Memory B cell (primary cell): ENCODE data around the gene PPP1R27.

ENCODE experiments used
- ATAC-seq: fragments of 150-1000 bp; cut with Tn5 transposase; 2 replicates; pipeline ENCODE4 v1.10.0; 2021; ENCODE audit warnings: low read depth, mild to moderate bottlenecking, moderate library complexity
- DNase-seq, 2 donors: peaks; one replicate each; pipeline ENCODE4 v3.0.0; 2022; ENCODE audit warnings: low spot score in 2 of 2
- H3K27ac Mint-ChIP-seq: one replicate; pipeline ENCODE4 v1.8.0; 2022; ENCODE audit warnings: mild to moderate bottlenecking, moderate library complexity, mixed read lengths
- H3K27me3 Mint-ChIP-seq: one replicate; pipeline ENCODE4 v1.8.0; 2022; ENCODE audit warnings: mixed read lengths
- H3K36me3 Mint-ChIP-seq: one replicate; pipeline ENCODE4 v1.8.0; 2022; ENCODE audit warnings: mild to moderate bottlenecking, mixed read lengths
- H3K4me1 Mint-ChIP-seq: one replicate; pipeline ENCODE4 v1.8.0; 2022; ENCODE audit warnings: mixed read lengths
- H3K4me3 Mint-ChIP-seq: one replicate; pipeline ENCODE4 v1.8.0; 2022; ENCODE audit warnings: mild to moderate bottlenecking, moderate library complexity, mixed read lengths
- H3K9me3 Mint-ChIP-seq: one replicate; pipeline ENCODE4 v1.8.0; 2022; ENCODE audit warnings: mixed read lengths

PPP1R27 gene

DNA sequence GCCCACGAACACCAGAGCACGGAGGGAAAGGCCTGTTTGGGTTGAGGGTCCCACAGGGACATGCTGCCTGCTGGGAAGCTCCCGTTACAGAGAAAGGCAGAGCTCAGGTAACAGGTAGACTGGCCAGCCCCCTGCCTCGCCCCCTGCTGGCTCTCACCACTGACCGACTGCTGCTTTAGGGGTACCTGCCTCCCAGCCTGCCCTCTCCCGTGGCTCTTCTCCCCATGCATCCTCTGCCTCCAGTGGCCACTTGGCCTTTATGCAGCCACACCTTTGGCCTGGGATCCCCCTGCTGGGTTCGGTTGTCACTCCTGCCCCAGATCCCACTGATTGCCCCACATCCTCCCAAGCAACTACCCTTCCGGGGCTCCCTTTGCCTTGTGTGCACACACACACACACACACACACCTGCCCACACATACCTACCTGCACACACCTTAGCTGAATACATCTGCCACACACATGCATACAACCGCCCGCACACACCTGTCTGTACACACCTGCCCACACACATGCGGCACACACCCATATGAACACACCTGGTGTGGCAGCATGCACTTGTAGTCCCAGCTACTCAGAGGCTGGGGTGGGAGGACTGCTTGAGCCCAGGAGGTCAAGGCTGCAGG, 8.9 kb downstream of the PPP1R27 start:
- ATAC-seq (no peak), DNase-seq (no peak)
- no peaks in the 10 kb centered on the region for H3K9me3 Mint-ChIP-seq
- no peaks in the 10 kb centered on the region for H3K27me3 Mint-ChIP-seq
- no peak overlapping the region for H3K4me3 Mint-ChIP-seq
- H3K36me3 Mint-ChIP-seq: peaks cover 8% of the 10 kb centered on the region
- H3K4me1 Mint-ChIP-seq: peaks cover 8% of the 10 kb centered on the region
- no peak overlapping the region for H3K27ac Mint-ChIP-seq

DNA sequence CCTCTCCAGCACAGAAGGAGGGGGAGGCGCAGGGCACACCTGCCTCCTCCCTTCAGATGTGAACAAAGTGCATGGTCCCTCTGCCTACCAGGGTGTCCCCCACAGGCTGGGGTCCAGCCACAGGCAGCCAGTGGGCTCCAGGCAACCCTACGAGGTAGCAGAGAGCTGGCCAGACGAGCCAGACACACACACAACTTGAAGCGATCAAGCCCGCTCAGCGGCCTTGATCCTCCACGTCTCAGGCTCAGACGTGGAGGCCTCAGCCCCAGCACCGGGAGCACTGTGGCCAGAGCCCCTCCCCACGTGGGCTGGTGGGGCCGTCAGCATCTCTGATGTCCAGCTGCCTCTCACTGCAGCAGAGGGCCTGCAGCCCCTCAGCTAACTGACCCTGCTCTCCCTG, 10.3 kb downstream of the PPP1R27 start:
- Mint-ChIP-seq H3K36me3 (peaks cover 8% of the 10 kb centered on the region), H3K9me3 (no peaks in the 10 kb centered on the region), H3K4me3 (no peak overlapping the region), H3K27me3 (no peaks in the 10 kb centered on the region), H3K27ac (no peak overlapping the region), H3K4me1 (peaks cover 8% of the 10 kb centered on the region)
- DNase-seq (no peak), ATAC-seq (no peak)

DNA sequence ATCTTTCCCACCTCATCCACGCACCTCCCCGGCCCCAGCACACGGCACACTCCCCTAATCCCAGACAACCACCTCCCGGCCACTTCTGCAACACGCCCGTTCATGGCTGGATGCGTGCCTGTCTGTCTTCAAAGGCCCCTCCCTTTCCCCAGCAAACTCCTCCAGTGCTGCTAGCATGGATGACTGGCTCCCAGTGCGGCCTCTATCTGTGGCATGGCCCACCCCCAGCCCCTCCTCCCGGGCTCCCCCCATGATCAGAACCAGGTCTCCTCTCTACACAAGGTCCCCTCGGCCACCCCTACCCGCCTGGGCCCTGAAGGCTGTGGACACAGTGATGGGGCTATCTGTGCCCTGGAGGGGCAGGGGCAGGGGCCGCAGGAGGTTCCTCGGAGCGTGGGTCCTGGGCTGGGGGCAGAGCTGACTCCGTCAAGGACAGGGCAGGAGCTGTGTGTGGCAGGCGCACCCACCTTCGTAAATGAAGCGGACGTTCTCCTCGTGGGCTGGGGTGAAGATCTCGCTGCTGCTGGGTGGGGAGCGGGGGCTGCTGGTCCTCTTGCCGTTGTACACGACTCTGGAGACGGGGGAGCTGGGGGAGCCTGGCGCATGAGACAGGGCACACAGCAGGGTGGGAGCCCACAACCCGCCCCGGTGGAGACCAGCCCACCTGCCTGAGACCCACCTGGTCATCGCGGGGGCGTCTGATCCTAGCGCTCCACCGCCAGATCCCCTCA, 10.9 kb downstream of the PPP1R27 start:
- no peaks in the 10 kb centered on the region for H3K9me3 Mint-ChIP-seq
- no peak overlapping the region for H3K27ac Mint-ChIP-seq
- H3K4me1 Mint-ChIP-seq: peaks cover 8% of the 10 kb centered on the region

DNA sequence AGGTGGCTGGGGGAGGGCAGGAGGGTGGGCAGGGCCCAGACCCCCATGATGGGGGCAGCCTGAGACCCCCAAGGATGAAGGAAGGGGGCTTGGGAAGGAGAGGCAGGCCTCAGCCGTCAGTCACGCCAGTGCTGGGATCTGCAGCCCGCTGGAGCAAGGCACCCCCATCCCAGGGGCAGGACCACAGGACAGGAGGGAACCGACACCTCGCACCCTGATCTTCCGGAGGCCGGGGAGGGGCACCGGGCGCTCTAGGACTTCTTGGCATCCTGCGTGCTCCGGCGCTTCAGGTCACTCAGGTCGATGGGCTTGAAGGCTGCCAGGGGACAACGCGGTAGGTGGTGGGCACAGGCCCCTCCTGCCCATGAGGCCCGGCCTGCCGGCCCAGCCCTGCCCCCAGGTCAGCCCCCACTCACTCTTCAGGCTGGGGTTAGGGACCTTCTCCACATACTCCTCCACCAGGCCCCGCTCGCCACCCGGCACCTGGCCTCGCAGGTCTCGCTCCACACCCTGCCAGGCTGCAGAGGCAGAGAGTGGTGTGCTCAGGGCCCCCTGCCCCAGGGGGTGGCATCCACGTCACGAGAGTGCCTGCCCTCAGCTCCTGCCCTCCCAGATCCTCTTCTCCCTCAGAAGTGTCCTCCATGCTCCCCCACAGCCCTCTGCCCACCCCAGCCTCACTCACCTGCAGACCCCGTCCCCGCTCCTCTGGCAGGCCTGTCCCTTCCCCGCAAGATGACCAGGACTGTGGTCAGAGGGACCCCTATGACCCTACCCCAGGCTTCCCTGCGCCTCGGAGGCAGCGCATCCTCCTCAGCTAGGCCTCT, 11.6 kb downstream of the PPP1R27 start:
- ATAC-seq (no peak), DNase-seq (no peak)
- no peak overlapping the region for H3K27ac Mint-ChIP-seq
- H3K9me3 Mint-ChIP-seq: no peaks in the 10 kb centered on the region
- H3K4me1 Mint-ChIP-seq: peaks cover 5% of the 10 kb centered on the region
- peaks cover 2% of the 10 kb centered on the region for H3K27me3 Mint-ChIP-seq
- no peak overlapping the region for H3K4me3 Mint-ChIP-seq
- peaks cover 8% of the 10 kb centered on the region for H3K36me3 Mint-ChIP-seq

More for the DNA sequence above, 10.9 kb downstream of the PPP1R27 start:
- DNase-seq: no peak
- Mint-ChIP-seq H3K4me3 (no peak overlapping the region), H3K27me3 (no peaks in the 10 kb centered on the region), H3K36me3 (peaks cover 8% of the 10 kb centered on the region)
- no peak for ATAC-seq

DNA sequence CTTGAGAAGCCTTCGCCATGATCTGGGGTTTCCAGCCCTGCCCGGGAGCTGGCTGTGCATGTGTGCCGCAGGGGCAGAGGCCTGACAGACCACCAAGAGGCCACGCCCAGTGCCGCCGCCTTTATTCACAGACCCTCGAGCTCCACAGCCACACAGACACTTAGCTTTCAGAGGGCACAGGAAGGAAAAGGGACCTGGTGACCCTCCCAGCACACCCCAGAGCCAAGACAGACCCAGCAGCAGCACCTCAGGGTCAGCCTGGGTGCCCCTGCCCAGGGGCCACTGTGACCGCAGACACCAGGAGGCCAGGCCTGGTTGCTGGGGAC, 12.6 kb downstream of the PPP1R27 start:
- DNase-seq (no peak), ATAC-seq (no peak)
- H3K4me3 Mint-ChIP-seq: no peak overlapping the region
- no peak overlapping the region for H3K27ac Mint-ChIP-seq
- peaks cover 5% of the 10 kb centered on the region for H3K4me1 Mint-ChIP-seq
- no peaks in the 10 kb centered on the region for H3K9me3 Mint-ChIP-seq
- H3K27me3 Mint-ChIP-seq: peaks cover 6% of the 10 kb centered on the region
- peaks cover 8% of the 10 kb centered on the region for H3K36me3 Mint-ChIP-seq

DNA sequence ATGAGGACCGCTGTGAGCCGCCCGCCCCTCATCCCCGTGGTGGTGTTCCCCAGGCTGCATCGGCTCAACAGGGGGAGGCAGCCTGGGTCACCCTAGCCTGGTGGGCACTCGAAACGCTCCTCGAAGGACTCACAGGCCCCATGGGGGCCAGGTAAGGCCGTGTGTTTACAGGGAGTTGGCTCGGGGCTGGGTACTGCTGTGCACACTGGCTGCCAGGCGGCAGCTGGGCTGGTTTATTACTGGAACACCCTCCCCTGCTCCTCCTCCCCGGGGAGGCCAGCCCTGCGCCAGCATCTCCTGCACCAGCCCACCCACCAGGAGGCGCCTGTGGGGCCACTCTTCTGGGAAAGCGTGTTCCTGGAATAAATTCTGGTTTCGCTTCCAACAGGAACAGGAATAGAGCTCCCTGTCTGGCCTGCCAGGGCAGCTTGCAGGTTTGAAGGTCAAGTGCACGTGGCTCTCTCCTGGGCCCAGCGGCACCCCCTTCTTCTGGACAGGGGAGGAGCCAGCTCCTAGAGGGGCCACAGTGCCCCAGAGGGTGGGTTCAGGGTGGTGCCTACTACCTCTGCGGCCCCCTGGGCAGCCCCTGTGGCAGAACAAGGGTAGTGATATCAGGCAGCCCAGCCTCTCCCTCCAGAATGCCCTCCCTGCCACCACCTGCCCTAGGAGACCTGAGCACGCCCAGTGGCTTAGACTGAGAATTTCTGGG, 13.1 kb downstream of the PPP1R27 start:
- Mint-ChIP-seq H3K27me3 (peaks cover 6% of the 10 kb centered on the region), H3K9me3 (no peaks in the 10 kb centered on the region), H3K4me1 (peaks cover 5% of the 10 kb centered on the region), H3K36me3 (peaks cover 8% of the 10 kb centered on the region), H3K27ac (no peak overlapping the region), H3K4me3 (no peak overlapping the region)
- ATAC-seq (no peak), DNase-seq (no peak)

DNA sequence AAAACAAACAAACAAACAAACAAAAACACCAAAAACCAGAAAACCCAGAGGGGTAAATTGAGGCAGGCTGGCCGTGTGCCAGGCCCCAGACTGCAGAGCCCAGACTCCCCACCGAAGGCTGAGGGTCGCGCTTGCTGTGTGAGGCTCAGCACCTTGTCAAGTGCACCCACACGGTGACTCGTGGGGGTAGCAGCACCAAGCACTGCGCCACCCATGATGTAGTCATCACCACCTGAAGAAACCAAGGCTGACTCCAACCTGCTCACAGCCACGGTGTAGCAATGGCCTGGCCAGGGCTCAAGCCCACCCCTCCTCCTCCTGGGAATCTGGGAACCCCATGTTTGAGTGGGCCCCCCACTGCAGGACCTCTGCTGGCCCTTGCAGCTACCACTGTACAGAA, 13.7 kb downstream of the PPP1R27 start:
- H3K27ac Mint-ChIP-seq: no peak overlapping the region
- peaks cover 8% of the 10 kb centered on the region for H3K27me3 Mint-ChIP-seq

DNA sequence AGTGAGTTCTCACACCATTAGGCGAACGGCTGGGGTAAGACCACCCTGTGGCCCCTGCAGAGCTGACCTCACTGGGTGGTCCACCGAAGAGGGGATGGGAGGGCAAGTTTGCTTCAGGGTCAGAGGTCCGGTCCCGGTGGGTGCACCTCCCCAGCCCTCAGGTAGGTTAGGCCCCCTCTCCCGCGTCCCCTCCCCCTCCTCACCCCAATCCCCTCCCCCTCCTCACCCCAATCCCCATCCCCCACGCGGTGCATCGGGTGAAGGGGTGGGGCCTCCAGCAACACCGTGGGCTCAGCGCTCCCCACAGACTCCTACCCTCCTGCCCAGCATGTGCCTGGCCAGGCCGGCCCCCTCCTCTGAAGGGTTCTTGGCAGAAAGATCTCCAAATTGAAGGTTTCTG, 15.1 kb downstream of the PPP1R27 start:
- Mint-ChIP-seq H3K27me3 (peaks cover 9% of the 10 kb centered on the region), H3K4me1 (no peaks in the 10 kb centered on the region), H3K9me3 (no peaks in the 10 kb centered on the region), H3K4me3 (no peak overlapping the region), H3K36me3 (peaks cover 5% of the 10 kb centered on the region), H3K27ac (no peak overlapping the region)
- DNase-seq (no peak), ATAC-seq (no peak)

More for the DNA sequence above, 13.7 kb downstream of the PPP1R27 start:
- DNase-seq (no peak), ATAC-seq (no peak)
- peaks cover 4% of the 10 kb centered on the region for H3K4me1 Mint-ChIP-seq
- no peaks in the 10 kb centered on the region for H3K9me3 Mint-ChIP-seq
- no peak overlapping the region for H3K4me3 Mint-ChIP-seq
- H3K36me3 Mint-ChIP-seq: peaks cover 7% of the 10 kb centered on the region

DNA sequence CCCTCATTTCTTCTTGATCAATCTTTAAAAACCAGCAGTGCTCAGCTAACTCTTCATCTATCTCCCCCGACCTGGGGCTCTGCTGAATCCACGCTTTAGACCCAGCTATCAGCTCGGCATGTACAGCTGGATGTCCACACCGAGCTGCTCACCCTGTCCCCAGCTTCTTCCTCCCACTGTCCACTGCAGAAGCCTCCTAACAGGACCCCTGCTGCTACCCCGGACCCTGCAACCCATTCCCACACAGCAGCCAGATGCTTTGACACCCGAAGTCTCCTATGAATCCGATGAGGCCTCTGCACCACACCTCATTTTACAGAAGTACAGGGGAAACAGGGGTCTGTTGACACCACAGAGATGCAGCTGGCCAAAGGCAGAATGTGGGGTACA, 17.1 kb downstream of the PPP1R27 start:
- DNase-seq (no peak), ATAC-seq (no peak)
- Mint-ChIP-seq H3K36me3 (no peaks in the 10 kb centered on the region), H3K4me1 (no peaks in the 10 kb centered on the region), H3K27ac (no peak overlapping the region), H3K9me3 (no peaks in the 10 kb centered on the region), H3K27me3 (peaks cover 9% of the 10 kb centered on the region), H3K4me3 (no peak overlapping the region)

DNA sequence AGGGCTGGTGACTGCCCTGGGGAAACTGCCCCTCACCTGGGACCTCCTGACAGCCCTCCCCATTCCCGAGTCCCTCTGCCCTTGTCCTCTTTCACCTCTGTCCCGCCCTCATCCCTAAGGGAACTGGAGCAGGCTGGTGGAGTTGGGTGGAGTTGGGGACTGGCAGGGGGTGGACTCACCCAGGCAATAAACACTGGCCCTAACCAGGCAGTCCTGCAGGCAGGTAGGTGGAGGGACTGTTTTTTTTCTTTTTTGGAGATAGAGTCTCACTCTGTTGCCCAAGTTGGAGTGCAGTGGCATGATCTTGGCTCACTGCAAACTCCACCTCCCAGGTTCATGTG, 19.2 kb downstream of the PPP1R27 start:
- H3K9me3 Mint-ChIP-seq: no peaks in the 10 kb centered on the region
- H3K27ac Mint-ChIP-seq: no peak overlapping the region
- peaks cover 11% of the 10 kb centered on the region for H3K27me3 Mint-ChIP-seq
- no peaks in the 10 kb centered on the region for H3K36me3 Mint-ChIP-seq
- DNase-seq (no peak), ATAC-seq (no peak)
- H3K4me3 Mint-ChIP-seq: no peak overlapping the region
- no peaks in the 10 kb centered on the region for H3K4me1 Mint-ChIP-seq

DNA sequence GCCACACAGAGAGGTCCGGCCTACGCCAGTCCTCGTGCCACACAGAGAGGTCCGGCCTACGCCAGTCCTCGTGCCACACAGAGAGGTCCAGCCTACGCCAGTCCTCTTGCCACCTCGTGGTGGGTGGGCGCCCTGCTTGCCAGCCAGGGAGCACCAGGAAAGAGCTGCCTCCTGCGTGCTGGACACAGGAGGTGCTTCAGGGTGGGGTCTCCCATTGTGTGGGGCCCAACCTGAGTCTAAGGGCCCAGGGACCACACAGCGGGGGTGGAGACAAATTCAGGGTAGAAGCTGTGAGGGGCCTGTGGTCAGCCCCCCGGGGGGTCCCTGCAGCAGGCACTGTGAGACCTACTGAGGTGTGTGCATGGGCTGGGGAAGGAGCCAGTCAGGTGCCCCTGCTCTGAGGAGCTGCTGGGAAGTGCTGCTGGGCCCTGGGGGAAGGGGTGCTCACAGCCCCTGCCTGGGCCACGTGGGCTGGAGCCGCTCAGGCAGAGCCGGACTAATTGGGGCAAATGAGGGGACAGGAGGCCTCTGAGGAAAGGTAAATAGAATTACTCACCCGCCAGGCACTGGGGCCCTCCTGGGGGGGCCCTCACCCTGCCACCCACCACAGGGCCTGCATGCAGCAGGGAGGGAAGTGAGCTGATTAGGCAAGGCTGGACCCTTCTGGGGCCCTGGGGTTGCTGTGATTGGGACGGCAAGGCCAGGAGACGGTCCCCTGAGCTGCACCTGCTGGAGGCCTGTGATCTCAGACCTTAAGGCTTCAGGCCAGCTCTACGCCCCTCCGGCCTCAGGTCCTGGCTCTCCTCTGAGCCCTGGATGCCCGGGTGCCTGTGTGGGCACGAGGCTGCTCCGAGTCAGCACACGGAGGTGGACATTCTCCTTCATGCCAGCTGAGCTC, 19.9 kb downstream of the PPP1R27 start:
- H3K9me3 Mint-ChIP-seq: no peaks in the 10 kb centered on the region
- no peaks in the 10 kb centered on the region for H3K4me1 Mint-ChIP-seq
- no peak overlapping the region for H3K4me3 Mint-ChIP-seq
- H3K36me3 Mint-ChIP-seq: no peaks in the 10 kb centered on the region
- H3K27ac Mint-ChIP-seq: no peak overlapping the region
- no peak for ATAC-seq
- H3K27me3 Mint-ChIP-seq: peaks cover 16% of the 10 kb centered on the region
- no peak for DNase-seq

DNA sequence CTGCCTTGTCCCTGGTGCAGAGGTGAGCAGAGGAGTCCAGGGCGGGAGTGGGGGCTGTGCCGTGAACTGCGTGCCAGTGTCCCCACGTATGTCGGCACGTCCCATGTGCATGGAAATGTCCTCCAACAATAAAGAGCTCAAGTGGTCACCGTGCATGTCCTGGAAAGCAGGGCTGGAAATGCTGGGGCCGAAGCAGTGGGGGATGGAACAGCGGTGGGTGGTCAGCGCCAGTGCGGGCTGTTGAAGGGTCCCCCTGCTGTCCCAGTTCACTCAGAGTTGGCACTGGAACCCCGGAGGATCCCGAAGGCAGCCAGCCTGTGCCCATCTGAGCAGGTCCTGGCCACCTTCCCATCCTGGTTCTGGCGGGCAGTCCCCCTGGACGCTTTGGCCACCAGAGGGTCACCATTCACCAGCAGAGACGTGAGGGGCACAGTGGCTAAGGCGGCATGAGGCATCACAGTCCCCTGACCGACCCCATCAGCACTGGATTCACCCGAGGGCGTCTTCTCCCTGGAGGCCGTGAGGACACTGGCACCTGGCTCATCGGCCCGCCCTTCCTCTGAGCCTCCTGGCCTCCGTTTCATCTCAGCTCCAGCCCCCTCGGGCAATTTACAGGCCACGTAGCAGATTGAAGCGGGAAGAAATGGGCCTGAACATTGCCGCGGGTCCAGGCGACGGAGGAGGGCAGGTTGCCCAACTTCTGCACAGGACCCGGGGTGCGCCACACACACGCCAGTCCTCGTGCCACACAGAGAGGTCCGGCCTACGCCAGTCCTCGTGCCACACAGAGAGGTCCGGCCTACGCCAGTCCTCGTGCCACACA, 20.8 kb downstream of the PPP1R27 start:
- Mint-ChIP-seq H3K36me3 (no peaks in the 10 kb centered on the region), H3K27ac (no peak overlapping the region), H3K27me3 (peaks cover 23% of the 10 kb centered on the region), H3K4me3 (no peak overlapping the region), H3K4me1 (peaks cover 5% of the 10 kb centered on the region), H3K9me3 (no peaks in the 10 kb centered on the region)
- ATAC-seq (no peak), DNase-seq (no peak)

DNA sequence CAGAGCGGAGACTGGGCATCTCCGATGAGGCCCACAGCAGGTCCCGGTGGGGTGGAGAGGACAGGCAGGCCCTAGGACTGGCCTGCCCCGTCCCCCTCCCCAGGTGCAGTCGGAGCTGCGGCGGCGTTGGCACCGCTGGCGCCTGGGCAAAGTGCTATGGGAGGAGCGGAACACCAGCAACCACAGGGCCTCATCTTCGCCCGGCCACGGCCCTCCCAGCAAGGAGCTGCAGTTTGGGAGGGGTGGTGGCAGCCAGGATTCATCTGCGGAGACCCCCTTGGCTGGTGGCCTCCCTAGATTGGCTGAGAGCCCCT, 21.5 kb downstream of the PPP1R27 start:
- Mint-ChIP-seq H3K27ac (no peak overlapping the region), H3K27me3 (peaks cover 25% of the 10 kb centered on the region), H3K4me3 (no peak overlapping the region), H3K36me3 (no peaks in the 10 kb centered on the region), H3K4me1 (peaks cover 5% of the 10 kb centered on the region), H3K9me3 (no peaks in the 10 kb centered on the region)
- DNase-seq (no peak), ATAC-seq (no peak)
